HCT116 (cell line): Measurements from ENCODE around the gene TMEM247. TPM values are rescaled to one million over a fixed set of nuclear protein-coding genes. Genes with fewer than 3 reads are reported as not detected.

Experiments
- ATAC-seq: fragments of 200-7000 bp; cut with Tn5 transposase; 2 replicates; pipeline ENCODE4 v1.9.1; 2020; ENCODE audit warnings: mild to moderate bottlenecking, moderate library complexity
- BruUV-seq: library from RNA; stranded (reverse); fragments of 400-500 nt; replicated peaks from 2 replicates; lab custom pipeline; 2021; lab: Mats Ljungman, UMichigan
- CTCF ChIA-PET: fragments of 300-600 bp; sonication (Branson Sonifier 250); formaldehyde crosslinking; loops from one replicate; lab custom pipeline; 2021; ENCODE audit warnings: antibody characterized with exemption; lab: Charles Lee
- POLR2A ChIA-PET: fragments of 300-600, 350-600 bp; sonication (Branson Sonifier 250); formaldehyde crosslinking; loops from one replicate; lab custom pipeline; 2021; ENCODE audit warnings: antibody characterized with exemption; lab: Charles Lee
- RAD21 ChIA-PET, 2 experiments: fragments of 300-600 bp; sonication (Branson Sonifier 250); formaldehyde crosslinking; loops; one replicate each; lab custom pipeline; 2023; ENCODE audit warnings: low total read pairs in 2 of 2; ENCODE audit not compliant: uncharacterized antibody in 2 of 2, unreplicated experiment in 2 of 2, low non-redundant PET in 1 of 2; lab: Charles Lee
- DNase-seq: peaks from one replicate; pipeline ENCODE4 v3.0.0-alpha.2; 2010; ENCODE audit warnings: low read depth, low spot score
- H2AFZ ChIP-seq: fragments of 200-600 bp; shearing (Covaris generic), sonication (generic); 2 replicates; pipeline ENCODE4 v1.6.1; 2017; ENCODE audit warnings: low read depth, mixed run types, mixed read lengths, antibody characterized with exemption, low read length; ENCODE audit not compliant: poor library complexity, severe bottlenecking
- H3K27ac ChIP-seq: 2 replicates; pipeline ENCODE4 v1.5.1; 2012; ENCODE audit warnings: low read depth, low read length
- H3K27me3 ChIP-seq: fragments of 200-600 bp; sonication (generic); 2 replicates; pipeline ENCODE4 v1.6.1; 2016; ENCODE audit warnings: mixed run types, low read length, mixed read lengths; ENCODE audit not compliant: insufficient read depth
- H3K36me3 ChIP-seq, 2 experiments: fragments of 200-500 bp in 1 of 2; fragments of 200-600 bp in 1 of 2; sonication (Bioruptor generic) in 1 of 2; sonication (generic) in 1 of 2; 2 replicates each; pipeline versions ENCODE4 v1.5.1 to v1.6.1; 2014 to 2016; ENCODE audit warnings: low read length in 2 of 2, inconsistent platforms in 1 of 2, mixed read lengths in 1 of 2, mixed run types in 1 of 2; ENCODE audit not compliant: insufficient read depth in 2 of 2, control insufficient read depth in 1 of 2
- H3K4me1 ChIP-seq, 2 experiments: fragments of 200-600 bp in 1 of 2; sonication (generic) in 1 of 2; 2 replicates each; pipeline versions ENCODE4 v1.5.1 to v1.6.1; 2012 to 2017; ENCODE audit warnings: low read length in 2 of 2, inconsistent platforms in 1 of 2, mild to moderate bottlenecking in 1 of 2, mixed read lengths in 1 of 2, mixed run types in 1 of 2, moderate library complexity in 1 of 2; ENCODE audit not compliant: insufficient read depth in 2 of 2, control insufficient read depth in 1 of 2
- H3K4me2 ChIP-seq: fragments of 200-600 bp; sonication (generic); 2 replicates; pipeline ENCODE4 v1.6.1; 2017; ENCODE audit warnings: mixed run types, low read length, mixed read lengths
- H3K4me3 ChIP-seq, 2 experiments: fragments of 200-600 bp in 1 of 2; sonication (generic) in 1 of 2; replicated peaks in 1 of 2; 2 replicates each; pipeline ENCODE4 v1.5.1; 2011 to 2016; ENCODE audit warnings: low read length in 2 of 2, control low read depth in 1 of 2, low read depth in 1 of 2, mild to moderate bottlenecking in 1 of 2, mixed read lengths in 1 of 2, mixed run types in 1 of 2
- H3K79me2 ChIP-seq: fragments of 200-600 bp; sonication (generic); 2 replicates; pipeline ENCODE4 v1.6.1; 2017; ENCODE audit warnings: mild to moderate bottlenecking, mixed run types, low read length, moderate library complexity, mixed read lengths; ENCODE audit not compliant: insufficient read depth
- H3K9ac ChIP-seq: fragments of 200-600 bp; sonication (generic); 2 replicates; pipeline ENCODE4 v1.6.1; 2016; ENCODE audit warnings: low read length, mixed read lengths
- H3K9me2 ChIP-seq: fragments of 200-600 bp; sonication (generic), shearing (Covaris generic); 2 replicates; pipeline ENCODE4 v1.6.1; 2017; ENCODE audit warnings: mixed run types, mild to moderate bottlenecking, moderate library complexity; ENCODE audit not compliant: insufficient read depth
- H3K9me3 ChIP-seq, 2 experiments: fragments of 200-500 bp in 1 of 2; fragments of 200-600 bp in 1 of 2; sonication (Bioruptor generic) in 1 of 2; sonication (generic) in 1 of 2; 2 replicates each; pipeline ENCODE4 v1.6.1; 2014 to 2017; ENCODE audit warnings: low read length in 2 of 2, mixed read lengths in 2 of 2, inconsistent platforms in 1 of 2, low read depth in 1 of 2, mild to moderate bottlenecking in 1 of 2, mixed run types in 1 of 2, moderate library complexity in 1 of 2; ENCODE audit not compliant: control insufficient read depth in 1 of 2, insufficient read depth in 1 of 2
- H4K20me1 ChIP-seq: fragments of 200-600 bp; sonication (generic), shearing (Covaris generic); 2 replicates; pipeline ENCODE4 v1.6.1; 2017; ENCODE audit warnings: mixed run types, mild to moderate bottlenecking, moderate library complexity; ENCODE audit not compliant: insufficient read depth
- CTCF ChIP-seq, 3 experiments: fragments of 200-600 bp in 1 of 3; sonication (generic) in 1 of 3; IDR thresholded peaks in 2 of 3; conservative IDR thresholded peaks in 1 of 3; 2 replicates each; pipeline ENCODE4 v1.5.1; 2012 to 2017; ENCODE audit warnings: low read depth in 2 of 3, low read length in 2 of 3, antibody characterized with exemption in 1 of 3, borderline replicate concordance in 1 of 3, control low read depth in 1 of 3, mild to moderate bottlenecking in 1 of 3, mixed read lengths in 1 of 3, mixed run types in 1 of 3, moderate library complexity in 1 of 3; ENCODE audit not compliant: insufficient read depth in 1 of 3
- EZH2phosphoT487 ChIP-seq: fragments of 200-600 bp; IDR thresholded peaks from 2 replicates; pipeline ENCODE4 v1.6.1; 2018; ENCODE audit warnings: antibody characterized with exemption, borderline replicate concordance
- FOSL1 ChIP-seq: IDR thresholded peaks from 2 replicates; pipeline ENCODE4 v1.6.1; 2012; ENCODE audit warnings: low read depth
- POLR2A ChIP-seq: IDR thresholded peaks from 2 replicates; pipeline ENCODE4 v1.7.0; 2011; ENCODE audit warnings: borderline replicate concordance; ENCODE audit not compliant: insufficient read depth, insufficient read length; ENCODE audit errors: extremely low read depth
- POLR2AphosphoS5 ChIP-seq: IDR thresholded peaks from 2 replicates; pipeline ENCODE4 v1.6.1; 2011; ENCODE audit warnings: mild to moderate bottlenecking, low read depth, low read length, moderate library complexity
- RAD21 ChIP-seq: IDR thresholded peaks from 2 replicates; pipeline ENCODE4 v1.6.1; 2012; ENCODE audit warnings: low read depth, mild to moderate bottlenecking
- SIN3A ChIP-seq: IDR thresholded peaks from 2 replicates; pipeline ENCODE4 v1.6.1; 2012; ENCODE audit warnings: low read depth
- SP1 ChIP-seq: IDR thresholded peaks from 2 replicates; pipeline ENCODE4 v1.6.1; 2012; ENCODE audit warnings: low read depth
- YY1 ChIP-seq: IDR thresholded peaks from 2 replicates; pipeline ENCODE4 v1.6.1; 2011; ENCODE audit warnings: low read length, low read depth, moderate library complexity, mild to moderate bottlenecking; ENCODE audit not compliant: insufficient replicate concordance; ENCODE audit errors: extremely low read depth
- ZNF274 ChIP-seq: fragments of 200-500 bp; sonication (Bioruptor generic); IDR thresholded peaks from 2 replicates; pipeline ENCODE4 v1.6.1; 2014; ENCODE audit warnings: mild to moderate bottlenecking, low read depth, low read length, inconsistent platforms
- intact Hi-C: fragments of 100-400 bp; cut with micrococcal nuclease; formaldehyde crosslinking; loops from 2 replicates; pipeline ENCODE4 v1.10.0; 2022
- total RNA-seq: library from RNA; stranded (reverse); gene quantifications from one replicate; pipeline ENCODE4 v1.2.1, GENCODE V29; 2021; ENCODE audit not compliant: unreplicated experiment

Gene TMEM247
- total RNA-seq, 1 experiment from 2014 or later = not detected

DNA sequence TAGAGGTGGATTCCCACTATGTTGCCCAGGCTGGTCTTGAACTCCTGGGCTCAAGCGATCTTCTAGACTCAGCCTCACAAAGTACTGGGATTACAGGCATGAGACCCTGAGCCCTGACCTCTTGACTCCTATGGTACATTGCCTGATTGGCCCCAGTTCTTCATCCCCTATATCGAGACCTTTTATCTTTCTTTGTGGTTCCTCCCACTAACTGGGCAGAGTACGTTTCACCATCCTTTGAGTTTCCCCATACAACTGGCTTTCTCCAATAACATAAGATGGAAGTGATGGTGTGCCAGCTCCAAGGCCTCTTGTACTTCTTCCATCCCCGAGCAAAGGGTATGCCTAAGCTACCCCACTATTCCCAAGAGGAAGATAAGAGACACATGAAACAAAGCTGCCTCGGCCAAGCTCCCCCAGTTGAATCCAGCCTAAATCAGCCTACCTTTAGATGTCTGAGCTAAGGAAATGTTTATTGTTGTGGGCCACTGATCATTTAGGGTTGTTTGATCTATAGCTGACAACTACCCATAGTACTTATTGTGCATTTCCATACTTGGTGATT is 8.3 kb upstream of the TMEM247 start:
- DNase-seq = no peak
- Histone ChIP-seq H3K4me3 (no peak overlapping the region), H3K79me2 (no peaks in the 10 kb centered on the region), H3K27ac (no peak overlapping the region), H3K27me3 (no peaks in the 10 kb centered on the region), H3K9me2 (no peaks in the 10 kb centered on the region), H3K9ac (no peak overlapping the region), H3K9me3 (no peaks in the 10 kb centered on the region), H2AFZ (no peak overlapping the region), H3K4me2 (no peak overlapping the region), H4K20me1 (no peaks in the 10 kb centered on the region), H3K36me3 (no peaks in the 10 kb centered on the region), H3K4me1 (no peaks in the 10 kb centered on the region)
- ATAC-seq = no peak
- ChIA-PET CTCF (interaction anchor here (0.7 kb wide), 1 partner anchor 179 kb away, joined by 3 read pairs; no protein-coding TSS in a partner anchor), POLR2A (no interaction called here), RAD21 (no interaction called here)
- no TSS peak for BruUV-seq
- intact Hi-C loops = no loop called here
- TF ChIP-seq CTCF (IDR thresholded peaks at IDR 0.05 in 2 of 3, conservative IDR thresholded peaks at IDR 0.05 in 1 of 3; ENCODE audit: borderline replicate concordance in 1 of 3, insufficient read depth in 1 of 3, low read depth in 2 of 3, low read length in 2 of 3) (no peak), POLR2A (no peak), SIN3A (no peak), YY1 (no peak), POLR2AphosphoS5 (no peak), EZH2phosphoT487 (no peak), RAD21 (no peak), ZNF274 (no peak), SP1 (no peak), FOSL1 (no peak)
